Measurements from ENCODE around the gene PIEZO1. TPM values are rescaled to one million over a fixed set of nuclear protein-coding genes. Genes with fewer than 3 reads are reported as not detected.

The PIEZO1 gene
- total RNA-seq, 1 donor from 2014 or later = 17.8 TPM

DNA sequence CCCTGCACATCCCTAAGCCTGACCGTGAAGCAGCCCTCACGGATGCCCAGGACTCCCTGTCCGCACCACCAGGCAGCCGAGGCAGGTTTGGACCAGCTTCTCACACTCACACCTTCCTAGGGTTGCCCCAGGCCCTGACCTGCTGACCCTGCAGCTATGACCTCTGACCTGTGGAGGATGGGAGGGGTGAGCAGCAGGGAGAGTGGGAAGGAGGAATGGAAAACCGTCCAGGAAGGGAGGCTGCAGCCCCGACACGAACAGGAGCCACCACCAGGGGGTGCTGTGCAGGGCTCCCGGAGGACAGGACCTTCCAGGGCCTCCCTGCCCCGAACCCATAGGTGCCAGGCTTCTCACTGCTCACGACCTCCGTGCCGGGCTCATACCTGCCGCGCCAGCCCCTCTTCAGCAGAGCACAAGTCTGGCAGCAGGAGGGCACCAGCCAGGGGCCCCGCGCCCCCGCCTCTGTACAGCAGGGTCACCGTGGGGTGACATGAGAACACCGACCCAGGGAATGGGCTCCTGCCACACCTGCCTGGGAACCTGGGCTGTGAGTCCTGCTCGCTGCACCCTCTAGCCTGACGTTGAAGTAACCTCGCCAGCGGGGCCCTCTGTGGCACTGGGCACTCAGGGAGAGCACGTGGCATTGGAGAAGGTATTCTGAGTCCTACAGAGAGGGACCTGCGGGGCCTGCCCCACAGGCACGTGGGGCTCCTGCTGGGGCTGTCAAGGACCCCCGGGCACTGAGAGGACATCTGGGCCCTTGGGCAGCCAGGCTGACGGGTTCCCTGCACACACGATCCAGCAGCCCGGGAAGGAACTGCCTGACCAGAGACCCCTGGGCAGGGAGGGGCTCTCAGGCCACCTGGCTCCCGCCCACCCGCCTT lies 41.1 kb downstream of the PIEZO1 start:
- TF ChIP-seq CTCF (conservative IDR thresholded peaks at IDR 0.05) = peak; percentile 88
- Mint-ChIP-seq H3K4me1 (no peaks in the 10 kb centered on the region), H3K27ac (ENCODE audit: unreplicated experiment) (no peak overlapping the region)

DNA sequence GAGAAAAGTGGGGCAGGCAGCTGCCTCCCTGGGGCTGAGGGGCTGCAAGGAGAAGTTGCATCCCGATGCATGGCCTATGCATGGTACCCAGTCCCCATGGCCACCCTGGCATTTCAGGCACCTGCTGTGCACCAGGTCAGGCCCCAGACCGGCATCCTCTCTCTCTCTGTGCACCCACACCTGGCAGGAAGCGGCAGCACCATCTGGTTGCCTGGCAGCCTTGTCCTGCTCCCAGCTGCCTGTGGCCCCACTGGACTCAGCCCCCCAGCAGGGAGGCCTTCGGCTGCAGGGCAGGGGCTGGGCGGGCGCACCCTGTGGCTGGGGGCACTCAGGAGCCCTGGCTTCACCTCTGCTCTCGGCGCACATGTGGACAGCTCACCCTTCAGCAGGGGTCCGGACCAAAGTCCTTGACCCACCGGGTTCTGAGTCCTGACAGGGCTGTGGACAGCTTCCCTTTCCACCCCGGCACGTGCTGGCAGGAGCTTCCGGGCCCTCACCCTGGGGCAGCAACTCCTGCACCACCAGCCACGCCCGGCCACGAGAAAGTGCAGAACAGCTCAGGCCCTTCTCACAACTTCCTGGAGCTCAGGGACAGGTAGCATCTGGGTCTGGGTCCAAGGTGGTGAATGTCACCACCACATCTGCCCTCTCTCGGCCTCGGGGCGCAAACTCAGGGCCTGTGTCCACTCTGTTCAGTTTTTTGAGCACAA lies 42.0 kb downstream of the PIEZO1 start:
- DNase-seq (ENCODE audit: low read depth, low spot score) = no peak
- Mint-ChIP-seq H3K36me3 (ENCODE audit: low read depth) (no peaks in the 10 kb centered on the region), H3K4me1 (no peaks in the 10 kb centered on the region), H3K9me3 (no peaks in the 10 kb centered on the region), H3K27me3 (ENCODE audit: low read depth) (no peaks in the 10 kb centered on the region), H3K27ac (ENCODE audit: unreplicated experiment) (no peak overlapping the region), H3K4me3 (no peak overlapping the region)
- TF ChIP-seq CTCF (conservative IDR thresholded peaks at IDR 0.05) = no peak

More for the DNA sequence above, 41.1 kb downstream of the PIEZO1 start:
- Mint-ChIP-seq H3K27me3 (ENCODE audit: low read depth) (no peaks in the 10 kb centered on the region), H3K4me3 (no peak overlapping the region), H3K36me3 (ENCODE audit: low read depth) (no peaks in the 10 kb centered on the region), H3K9me3 (no peaks in the 10 kb centered on the region)
- DNase-seq (ENCODE audit: low read depth, low spot score) = peak; percentile 87

DNA sequence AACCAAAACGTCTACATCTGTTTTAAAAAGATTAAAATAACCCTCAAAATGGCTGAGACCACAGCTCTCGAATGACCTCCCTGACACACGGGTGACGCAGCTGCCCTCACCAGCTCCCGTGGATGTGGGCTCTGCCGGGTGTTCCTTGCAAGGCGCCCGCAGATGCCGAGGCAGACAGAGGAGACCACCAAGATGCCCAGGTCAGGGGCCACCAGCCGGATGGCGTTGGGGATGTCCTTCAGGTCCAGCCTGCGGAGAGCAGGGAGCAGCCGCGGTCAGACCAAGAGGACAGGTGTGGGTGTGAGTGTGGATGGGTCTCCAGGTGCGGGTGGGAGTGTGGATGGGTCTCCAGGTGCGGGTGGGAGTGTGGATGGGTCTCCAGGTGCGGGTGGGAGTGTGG lies 43.7 kb downstream of the PIEZO1 start:
- Mint-ChIP-seq H3K4me3 (no peak overlapping the region), H3K4me1 (no peaks in the 10 kb centered on the region), H3K27me3 (ENCODE audit: low read depth) (no peaks in the 10 kb centered on the region), H3K9me3 (no peaks in the 10 kb centered on the region), H3K27ac (ENCODE audit: unreplicated experiment) (no peak overlapping the region), H3K36me3 (ENCODE audit: low read depth) (no peaks in the 10 kb centered on the region)
- no peak for TF ChIP-seq CTCF (conservative IDR thresholded peaks at IDR 0.05)
- no peak for DNase-seq (ENCODE audit: low read depth, low spot score)

DNA sequence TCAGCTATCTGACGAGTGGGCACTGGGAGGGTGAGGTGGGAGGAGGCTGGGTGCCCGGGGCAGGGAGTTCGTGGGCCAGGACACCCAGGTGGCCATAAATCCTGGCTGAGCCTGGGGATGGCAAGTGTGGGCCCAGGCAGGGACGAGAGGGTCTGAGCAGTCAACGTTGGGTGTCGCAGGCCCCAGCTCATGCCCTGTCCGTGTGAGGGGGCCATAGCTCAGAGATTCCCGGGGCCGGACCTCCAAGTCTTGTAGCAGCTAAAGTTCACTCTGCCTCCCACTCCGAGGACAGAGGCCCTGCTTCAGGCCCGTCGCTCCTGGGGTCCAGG lies 44.3 kb downstream of the PIEZO1 start:
- Mint-ChIP-seq H3K27ac (ENCODE audit: unreplicated experiment) (no peak overlapping the region), H3K36me3 (ENCODE audit: low read depth) (no peaks in the 10 kb centered on the region), H3K4me3 (no peak overlapping the region), H3K4me1 (no peaks in the 10 kb centered on the region), H3K27me3 (ENCODE audit: low read depth) (no peaks in the 10 kb centered on the region), H3K9me3 (no peaks in the 10 kb centered on the region)
- TF ChIP-seq CTCF (conservative IDR thresholded peaks at IDR 0.05) = no peak
- no peak for DNase-seq (ENCODE audit: low read depth, low spot score)

DNA sequence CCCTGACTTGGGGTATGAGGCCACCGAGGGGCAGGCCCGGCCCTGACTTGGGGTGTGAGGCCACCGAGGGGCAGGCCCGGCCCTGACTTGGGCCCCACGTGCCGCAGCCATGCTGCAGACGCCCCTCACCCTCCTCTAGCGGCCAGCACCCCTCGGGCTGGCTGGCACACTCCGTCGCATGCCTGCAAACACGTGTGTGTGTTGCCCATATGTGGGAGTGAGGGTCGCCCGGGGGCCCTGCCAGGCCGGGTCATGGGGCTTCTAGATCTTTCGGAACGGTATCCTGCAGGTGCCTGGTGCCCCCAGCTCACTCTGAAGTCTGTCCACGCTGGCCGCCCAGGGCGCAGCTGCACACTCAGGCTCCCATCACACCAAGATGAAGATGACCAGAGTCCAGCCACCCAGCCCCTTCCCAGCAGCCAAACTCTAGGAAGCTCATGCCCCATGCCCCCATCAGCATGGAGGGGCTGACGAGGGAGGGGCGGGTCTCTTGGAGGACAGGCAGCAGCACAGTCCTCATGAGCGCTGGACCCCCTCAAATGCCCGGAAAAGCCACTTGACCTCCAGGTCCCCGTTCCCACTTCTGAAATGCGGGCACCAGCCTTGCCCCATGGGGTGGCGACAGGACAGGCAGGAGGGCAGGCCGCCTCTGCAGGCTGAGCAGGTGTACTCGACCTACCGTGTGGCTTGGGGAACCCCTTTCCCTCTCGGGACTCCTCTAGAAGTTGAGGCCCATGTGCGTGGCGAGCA lies 44.9 kb downstream of the PIEZO1 start:
- no peaks in the 10 kb centered on the region for H3K4me1 Mint-ChIP-seq
- H3K27ac Mint-ChIP-seq (ENCODE audit: unreplicated experiment) = no peak overlapping the region
- DNase-seq (ENCODE audit: low read depth, low spot score) = no peak
- H3K4me3 Mint-ChIP-seq = no peak overlapping the region
- no peaks in the 10 kb centered on the region for H3K36me3 Mint-ChIP-seq (ENCODE audit: low read depth)
- no peaks in the 10 kb centered on the region for H3K27me3 Mint-ChIP-seq (ENCODE audit: low read depth)
- TF ChIP-seq CTCF (conservative IDR thresholded peaks at IDR 0.05) = no peak
- no peaks in the 10 kb centered on the region for H3K9me3 Mint-ChIP-seq

Measured in neural crest cell (in vitro differentiated cells).